IMR-90 (cell line): ENCODE data around the gene LRRC4C. TPM values are rescaled to one million over a fixed set of nuclear protein-coding genes. Genes with fewer than 3 reads are reported as not detected.

Source experiments
- ATAC-seq: fragments of 200-7000 bp; cut with Tn5 transposase; 2 replicates; pipeline ENCODE4 v1.9.1; 2020; ENCODE audit warnings: low read depth, mild to moderate bottlenecking, moderate library complexity
- BruUV-seq: library from RNA; stranded (reverse); fragments of 400-500 nt; replicated peaks from 2 replicates; lab custom pipeline; 2021; lab: Mats Ljungman, UMichigan
- CTCF ChIA-PET: fragments of 300-600 bp; formaldehyde crosslinking; extraction: SDS; loops from one replicate; lab custom pipeline; 2021; ENCODE audit warnings: antibody characterized with exemption; lab: Yijun Ruan, JAX
- POLR2A ChIA-PET: fragments of 300-600 bp; sonication (Branson Sonifier 250); formaldehyde crosslinking; loops from one replicate; lab custom pipeline; 2022; ENCODE audit warnings: antibody characterized with exemption; ENCODE audit not compliant: unreplicated experiment; lab: Charles Lee
- DNase-seq: peaks from one replicate; pipeline ENCODE4 v3.0.0; 2013
- H2AFZ ChIP-seq: replicated peaks from 2 replicates; pipeline ENCODE3; 2013; ENCODE audit warnings: low read length, mild to moderate bottlenecking; ENCODE audit not compliant: poor library complexity
- H2AK5ac ChIP-seq: 2 replicates; pipeline ENCODE4 v1.6.1; 2013; ENCODE audit warnings: low read depth, low read length, inconsistent platforms
- H2AK9ac ChIP-seq: replicated peaks from 2 replicates; pipeline ENCODE3; 2013; ENCODE audit warnings: mild to moderate bottlenecking, low read depth, low read length, moderate library complexity; ENCODE audit not compliant: poor library complexity
- H2BK120ac ChIP-seq: 2 replicates; pipeline ENCODE4 v1.6.1; 2013; ENCODE audit warnings: low read depth, low read length, inconsistent platforms
- H2BK15ac ChIP-seq: 3 replicates; pipeline ENCODE4 v1.6.1; 2013; ENCODE audit warnings: low read depth, low read length, inconsistent platforms
- H2BK20ac ChIP-seq: 2 replicates; pipeline ENCODE4 v1.6.1; 2013; ENCODE audit warnings: low read depth, mild to moderate bottlenecking, inconsistent platforms, low read length, moderate library complexity
- H2BK5ac ChIP-seq: 2 replicates; pipeline ENCODE4 v1.6.1; 2013; ENCODE audit warnings: mild to moderate bottlenecking, low read depth, low read length, inconsistent platforms; ENCODE audit not compliant: poor library complexity, severe bottlenecking
- H3K14ac ChIP-seq: replicated peaks from 2 replicates; pipeline ENCODE4 v1.6.1; 2013; ENCODE audit warnings: low read depth, low read length, inconsistent platforms
- H3K18ac ChIP-seq: 2 replicates; pipeline ENCODE4 v1.6.1; 2013; ENCODE audit warnings: low read depth, low read length, control low read depth
- H3K23ac ChIP-seq: 2 replicates; pipeline ENCODE4 v1.6.1; 2013; ENCODE audit warnings: low read depth, low read length, inconsistent platforms
- H3K27ac ChIP-seq: 2 replicates; pipeline ENCODE4 v1.5.1; 2013; ENCODE audit warnings: mild to moderate bottlenecking, control low read depth, low read length; ENCODE audit not compliant: insufficient read depth
- H3K27me3 ChIP-seq: 2 replicates; pipeline ENCODE4 v1.6.1; 2013; ENCODE audit warnings: low read length; ENCODE audit not compliant: control insufficient read depth, insufficient read depth
- H3K36me3 ChIP-seq: 2 replicates; pipeline ENCODE4 v1.6.1; 2013; ENCODE audit warnings: low read length, mixed read lengths; ENCODE audit not compliant: control insufficient read depth, insufficient read depth
- H3K4ac ChIP-seq: 2 replicates; pipeline ENCODE4 v1.6.1; 2013; ENCODE audit warnings: low read depth, low read length, inconsistent platforms
- H3K4me1 ChIP-seq: 2 replicates; pipeline ENCODE4 v1.6.1; 2013; ENCODE audit warnings: low read length, mixed read lengths; ENCODE audit not compliant: control insufficient read depth, insufficient read depth
- H3K4me2 ChIP-seq: 2 replicates; pipeline ENCODE4 v1.6.1; 2013; ENCODE audit warnings: low read depth, mild to moderate bottlenecking, control low read depth, low read length, moderate library complexity
- H3K4me3 ChIP-seq: 2 replicates; pipeline ENCODE4 v1.5.1; 2013; ENCODE audit warnings: low read depth, mild to moderate bottlenecking, control low read depth, low read length, moderate library complexity; ENCODE audit not compliant: insufficient read depth
- H3K56ac ChIP-seq: 2 replicates; pipeline ENCODE4 v1.6.1; 2013; ENCODE audit warnings: low read length, inconsistent platforms; ENCODE audit not compliant: insufficient read depth; ENCODE audit errors: extremely low read depth
- H3K79me1 ChIP-seq, 2 experiments: 2 replicates each; pipeline ENCODE4 v1.6.1; 2013; ENCODE audit warnings: low read length in 2 of 2, inconsistent platforms in 1 of 2, low read depth in 1 of 2
- H3K9ac ChIP-seq: 2 replicates; pipeline ENCODE4 v1.6.1; 2013; ENCODE audit warnings: low read depth, low read length, control low read depth
- H3K9me1 ChIP-seq: 2 replicates; pipeline ENCODE4 v1.6.1; 2013; ENCODE audit warnings: low read length, inconsistent platforms; ENCODE audit not compliant: insufficient read depth
- H3K9me3 ChIP-seq: 2 replicates; pipeline ENCODE4 v1.6.1; 2013; ENCODE audit warnings: low read length; ENCODE audit not compliant: control insufficient read depth, insufficient read depth
- H4K20me1 ChIP-seq: 2 replicates; pipeline ENCODE4 v1.6.1; 2013; ENCODE audit warnings: low read length, inconsistent platforms; ENCODE audit not compliant: insufficient read depth
- H4K5ac ChIP-seq: 2 replicates; pipeline ENCODE4 v1.6.1; 2013; ENCODE audit warnings: mild to moderate bottlenecking, low read depth, low read length, control low read depth
- H4K8ac ChIP-seq, 2 experiments: 2 replicates each; pipeline ENCODE4 v1.6.1; 2013; ENCODE audit warnings: low read depth in 2 of 2, low read length in 2 of 2, control low read depth in 1 of 2, inconsistent platforms in 1 of 2
- H4K91ac ChIP-seq: 2 replicates; pipeline ENCODE4 v1.6.1; 2013; ENCODE audit warnings: low read depth, low read length, inconsistent platforms; ENCODE audit not compliant: insufficient read depth
- BHLHE40 ChIP-seq: fragments of 150-350 bp; IDR thresholded peaks from 2 replicates; pipeline ENCODE4 v1.6.1; 2016; ENCODE audit warnings: mild to moderate bottlenecking, low read depth, low read length
- CEBPB ChIP-seq: IDR thresholded peaks from 2 replicates; pipeline ENCODE4 v1.6.1; 2012; ENCODE audit warnings: low read depth, low read length, improper control_type of control experiment
- CHD1 ChIP-seq: IDR thresholded peaks from 2 replicates; pipeline ENCODE4 v1.6.1; 2012; ENCODE audit warnings: low read depth, low read length, improper control_type of control experiment
- FOS ChIP-seq: fragments of 150-350 bp; IDR thresholded peaks from 2 replicates; pipeline ENCODE4 v1.6.1; 2016; ENCODE audit warnings: low read depth, low read length
- MAFK ChIP-seq: IDR thresholded peaks from 2 replicates; pipeline ENCODE4 v1.6.1; 2012; ENCODE audit warnings: low read depth, low read length, improper control_type of control experiment
- MAZ ChIP-seq: IDR thresholded peaks from 2 replicates; pipeline ENCODE4 v1.6.1; 2012; ENCODE audit warnings: low read depth, mild to moderate bottlenecking, low read length, improper control_type of control experiment, moderate library complexity, borderline replicate concordance
- MXI1 ChIP-seq: IDR thresholded peaks from 2 replicates; pipeline ENCODE4 v1.6.1; 2012; ENCODE audit warnings: low read depth, mild to moderate bottlenecking, low read length, moderate library complexity, borderline replicate concordance
- NFE2L2 ChIP-seq: fragments of 150-350 bp; IDR thresholded peaks from 2 replicates; pipeline ENCODE4 v1.6.1; 2016; ENCODE audit warnings: low read depth, mild to moderate bottlenecking, low read length
- POLR2A ChIP-seq: IDR thresholded peaks from 2 replicates; pipeline ENCODE4 v1.6.1; 2012; ENCODE audit warnings: mild to moderate bottlenecking, low read depth, low read length
- RAD21 ChIP-seq: IDR thresholded peaks from 2 replicates; pipeline ENCODE4 v1.6.1; 2012; ENCODE audit warnings: low read length, improper control_type of control experiment
- RCOR1 ChIP-seq: IDR thresholded peaks from 2 replicates; pipeline ENCODE4 v1.6.1; 2012; ENCODE audit warnings: mild to moderate bottlenecking, low read length, improper control_type of control experiment; ENCODE audit not compliant: insufficient replicate concordance
- RFX5 ChIP-seq: IDR thresholded peaks from 2 replicates; pipeline ENCODE4 v1.8.0; 2012; ENCODE audit warnings: low read depth, mild to moderate bottlenecking, low read length, moderate library complexity
- SMC3 ChIP-seq: fragments of 150-350 bp; IDR thresholded peaks from 2 replicates; pipeline ENCODE4 v1.6.1; 2016; ENCODE audit warnings: low read depth, mild to moderate bottlenecking, antibody characterized with exemption, low read length, moderate library complexity
- WGBS, 2 experiments: methylation state at CpG; one replicate each; pipeline versions ENCODE4 v1.1.5 to v1.1.7; 2013; ENCODE audit warnings: missing lambda C conversion rate in 2 of 2; ENCODE audit not compliant: insufficient read length in 1 of 2; ENCODE audit errors: extremely low coverage in 2 of 2; 5-methylcytosine and 5-hydroxymethylcytosine counted together
- dilution Hi-C: fragments of 300-500 bp; cut with HindIII; formaldehyde crosslinking; loops from one replicate; pipeline ENCODE4 v1.14.3; 2018; ENCODE audit warnings: low sequenced_read_pairs; ENCODE audit not compliant: unreplicated experiment
- in situ Hi-C: fragments of 300-500 bp; cut with MboI; formaldehyde crosslinking; loops from 3 replicates; pipeline ENCODE4 v1.14.3; 2019; ENCODE audit warnings: low sequenced_read_pairs, inconsistent platforms, mixed read lengths
- intact Hi-C: fragments of 100-400 bp; cut with micrococcal nuclease; formaldehyde crosslinking; loops from 2 replicates; pipeline ENCODE4 v1.10.0; 2022
- polyA plus RNA-seq, 3 experiments: library from polyadenylated mRNA; depleted of rRNA; stranded (reverse); fragments of >200 nt; gene quantifications; 2 replicates each; pipeline ENCODE4 v1.2.3, GENCODE V29; 2012; ENCODE audit warnings: low replicate concordance in 1 of 3
- total RNA-seq: library from RNA; depleted of rRNA; stranded (reverse); fragments of >200 nt; gene quantifications from 2 replicates; pipeline ENCODE4 v1.2.3, GENCODE V29; 2012
- TF ChIP-seq, protein P1 (sequence below): fragments of 150-350 bp; IDR thresholded peaks from 2 replicates; pipeline ENCODE4 v1.6.1; 2017; ENCODE audit warnings: mild to moderate bottlenecking, antibody characterized with exemption, low read length, low read depth
- TF ChIP-seq, protein P2 (sequence below): conservative IDR thresholded peaks from 2 replicates; pipeline ENCODE4 v1.5.1; 2012; ENCODE audit warnings: mild to moderate bottlenecking, low read depth, low read length, improper control_type of control experiment
- TF ChIP-seq, protein P3 (sequence below): fragments of 150-350 bp; IDR thresholded peaks from 2 replicates; pipeline ENCODE4 v1.6.1; 2016; ENCODE audit warnings: low read depth, mild to moderate bottlenecking, low read length, moderate library complexity, borderline replicate concordance

LRRC4C gene
- total and polyA plus RNA-seq, 2 of the 4 experiments (the other 2 are of a cell fraction) = under 0.01 to 0.03 TPM

DNA sequence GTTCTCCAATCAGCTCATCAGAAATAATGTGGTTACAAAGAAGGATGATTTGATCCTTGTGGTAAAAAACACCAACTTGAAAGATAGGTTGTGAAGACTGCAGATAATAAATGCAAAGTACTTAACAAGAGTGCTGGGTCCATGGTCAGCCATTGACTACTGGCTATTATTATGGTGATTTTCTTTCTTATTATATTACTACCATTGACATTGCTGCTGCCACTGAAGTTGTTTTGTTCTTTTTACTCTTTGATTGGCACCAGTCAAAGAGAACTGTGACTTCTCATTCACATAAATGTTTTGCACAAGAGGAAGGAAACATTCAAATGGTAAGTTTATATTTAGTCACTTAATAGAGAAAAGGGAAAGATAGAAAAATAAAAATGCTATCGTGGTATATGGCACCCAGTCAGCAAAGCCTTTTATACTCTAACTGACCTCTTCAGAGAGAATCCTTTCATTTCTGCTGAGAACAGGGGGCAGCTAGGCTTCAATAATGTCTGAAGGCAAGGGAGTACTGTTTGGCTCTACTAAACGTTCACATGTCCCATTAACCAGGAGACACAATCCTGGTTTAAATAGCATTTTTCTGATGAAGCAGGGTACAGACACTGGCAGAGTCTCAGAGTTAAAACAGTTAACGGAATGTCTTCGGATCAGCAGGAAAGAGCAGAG lies 64.8 kb downstream of the LRRC4C start:
- no peak for ATAC-seq

More for the DNA sequence above, 64.8 kb downstream of the LRRC4C start:
- WGBS, 2 experiments = no CpG with 5 or more reads among the region's 4 CpGs
- no peak overlapping the region for H3K27ac ChIP-seq
- no peaks in the 10 kb centered on the region for H3K9me1 ChIP-seq
- no peak overlapping the region for H2AFZ ChIP-seq
- H3K9ac ChIP-seq = no peak overlapping the region
- H4K5ac ChIP-seq = no peak overlapping the region
- no peak overlapping the region for H3K18ac ChIP-seq
- H3K14ac ChIP-seq = no peak overlapping the region
- no peaks in the 10 kb centered on the region for H3K79me1 ChIP-seq
- H2BK15ac ChIP-seq = no peak overlapping the region
- dilution Hi-C loops (no loop called here), intact Hi-C loops (no loop called here), in situ Hi-C loops (no loop called here)
- no peak overlapping the region for H3K23ac ChIP-seq
- 0 out of 2 replicates have a peak, but pooled peaks cover 2% of the 10 kb centered on the region for H3K9me3 ChIP-seq
- BruUV-seq = no TSS peak
- H3K27me3 ChIP-seq = no peaks in the 10 kb centered on the region
- no peak overlapping the region for H2AK5ac ChIP-seq
- no peak overlapping the region for H3K56ac ChIP-seq
- no peak overlapping the region for H2BK120ac ChIP-seq
- no peaks in the 10 kb centered on the region for H4K20me1 ChIP-seq
- no peak for DNase-seq
- H2BK20ac ChIP-seq = no peak overlapping the region
- POLR2A ChIA-PET = no interaction called here
- no peak overlapping the region for H2AK9ac ChIP-seq
- no peaks in the 10 kb centered on the region for H3K36me3 ChIP-seq
- H4K8ac ChIP-seq = no peak overlapping the region
- H3K4me3 ChIP-seq = no peak overlapping the region
- H3K4me1 ChIP-seq = no peaks in the 10 kb centered on the region
- H2BK5ac ChIP-seq = no peak overlapping the region
- H4K91ac ChIP-seq = no peak overlapping the region
- CTCF ChIA-PET = no interaction called here
- TF ChIP-seq CEBPB (no peak), RFX5 (no peak), RCOR1 (no peak), NFE2L2 (no peak), MAFK (no peak), RAD21 (no peak), MAZ (no peak), CHD1 (no peak), FOS (no peak), MXI1 (no peak), BHLHE40 (no peak), POLR2A (no peak), SMC3 (no peak)
- TF ChIP-seq, protein P1, sequence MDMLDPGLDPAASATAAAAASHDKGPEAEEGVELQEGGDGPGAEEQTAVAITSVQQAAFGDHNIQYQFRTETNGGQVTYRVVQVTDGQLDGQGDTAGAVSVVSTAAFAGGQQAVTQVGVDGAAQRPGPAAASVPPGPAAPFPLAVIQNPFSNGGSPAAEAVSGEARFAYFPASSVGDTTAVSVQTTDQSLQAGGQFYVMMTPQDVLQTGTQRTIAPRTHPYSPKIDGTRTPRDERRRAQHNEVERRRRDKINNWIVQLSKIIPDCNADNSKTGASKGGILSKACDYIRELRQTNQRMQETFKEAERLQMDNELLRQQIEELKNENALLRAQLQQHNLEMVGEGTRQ = no peak
- TF ChIP-seq, protein P2, sequence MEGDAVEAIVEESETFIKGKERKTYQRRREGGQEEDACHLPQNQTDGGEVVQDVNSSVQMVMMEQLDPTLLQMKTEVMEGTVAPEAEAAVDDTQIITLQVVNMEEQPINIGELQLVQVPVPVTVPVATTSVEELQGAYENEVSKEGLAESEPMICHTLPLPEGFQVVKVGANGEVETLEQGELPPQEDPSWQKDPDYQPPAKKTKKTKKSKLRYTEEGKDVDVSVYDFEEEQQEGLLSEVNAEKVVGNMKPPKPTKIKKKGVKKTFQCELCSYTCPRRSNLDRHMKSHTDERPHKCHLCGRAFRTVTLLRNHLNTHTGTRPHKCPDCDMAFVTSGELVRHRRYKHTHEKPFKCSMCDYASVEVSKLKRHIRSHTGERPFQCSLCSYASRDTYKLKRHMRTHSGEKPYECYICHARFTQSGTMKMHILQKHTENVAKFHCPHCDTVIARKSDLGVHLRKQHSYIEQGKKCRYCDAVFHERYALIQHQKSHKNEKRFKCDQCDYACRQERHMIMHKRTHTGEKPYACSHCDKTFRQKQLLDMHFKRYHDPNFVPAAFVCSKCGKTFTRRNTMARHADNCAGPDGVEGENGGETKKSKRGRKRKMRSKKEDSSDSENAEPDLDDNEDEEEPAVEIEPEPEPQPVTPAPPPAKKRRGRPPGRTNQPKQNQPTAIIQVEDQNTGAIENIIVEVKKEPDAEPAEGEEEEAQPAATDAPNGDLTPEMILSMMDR = no peak
- TF ChIP-seq, protein P3, sequence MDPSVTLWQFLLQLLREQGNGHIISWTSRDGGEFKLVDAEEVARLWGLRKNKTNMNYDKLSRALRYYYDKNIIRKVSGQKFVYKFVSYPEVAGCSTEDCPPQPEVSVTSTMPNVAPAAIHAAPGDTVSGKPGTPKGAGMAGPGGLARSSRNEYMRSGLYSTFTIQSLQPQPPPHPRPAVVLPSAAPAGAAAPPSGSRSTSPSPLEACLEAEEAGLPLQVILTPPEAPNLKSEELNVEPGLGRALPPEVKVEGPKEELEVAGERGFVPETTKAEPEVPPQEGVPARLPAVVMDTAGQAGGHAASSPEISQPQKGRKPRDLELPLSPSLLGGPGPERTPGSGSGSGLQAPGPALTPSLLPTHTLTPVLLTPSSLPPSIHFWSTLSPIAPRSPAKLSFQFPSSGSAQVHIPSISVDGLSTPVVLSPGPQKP = no peak
- H3K4ac ChIP-seq = no peak overlapping the region
- H3K4me2 ChIP-seq = no peak overlapping the region
